H1 (cell line): Measurements from ENCODE around the gene CKS1B. TPM values are rescaled to one million over a fixed set of nuclear protein-coding genes. Genes with fewer than 3 reads are reported as not detected.

Experiments
- BRCA1 ChIP-seq: IDR thresholded peaks from 2 replicates; pipeline ENCODE4 v1.6.1; 2012; ENCODE audit warnings: low read depth, low read length, improper control_type of control experiment
- MAX ChIP-seq: IDR thresholded peaks from 2 replicates; pipeline ENCODE4 v1.6.1; 2012; ENCODE audit warnings: inconsistent platforms
- polyA plus RNA-seq, 7 experiments: library from polyadenylated mRNA; depleted of rRNA in 3 of 7; stranded (reverse) in 5 of 7; unstranded in 2 of 7; fragments of >200 nt in 5 of 7; fragments of 200-250 nt in 2 of 7; gene quantifications; 1 replicate in 5 of 7; 2 replicates in 1 of 7; 4 replicates in 1 of 7; pipeline versions ENCODE4 v1.2.1 to v1.2.3, GENCODE V29; 2011 to 2013; ENCODE audit warnings: missing spikeins in 2 of 7, mixed read lengths in 2 of 7
- total RNA-seq: library from RNA; stranded (reverse); fragmentation: NEBNext Ultra II Directional; extraction: Animal tissue kit (Norgen Biotek cat#: 25700); gene quantifications from 2 replicates; pipeline ENCODE4 v1.2.1, GENCODE V29; 2021

CKS1B gene
- total and polyA plus RNA-seq, 2 of the 8 experiments (the other 6 are each of a cell fraction or from before 2014, with no cell fraction given) = 294 to 1,025 TPM

GRCh38 chr1:154987326-154987725 lies 12.8 kb downstream of the CKS1B start (continued):
- no peak for TF ChIP-seq MAX
- TF ChIP-seq BRCA1 = no peak
- TF ChIP-seq, all 59 proteins: peak for 0
